GM18868 (cell line): Measurements from ENCODE around the gene HPCA.

Source experiments
- ATAC-seq: cut with Tn5 transposase; IDR thresholded peaks from one replicate; pipeline ENCODE4 v1.9.1; 2021; ENCODE audit warnings: mild to moderate bottlenecking, moderate library complexity; ENCODE audit not compliant: unreplicated experiment

Gene HPCA

GRCh38 chr1:32870615-32871363 lies 15.5 kb upstream of the HPCA start, which contains the start of gene FNDC5:
Gene FNDC5 (minus strand): TSS chr1:32870912.
- no peak for ATAC-seq

GRCh38 chr1:32871364-32872191 lies 14.7 kb upstream of the HPCA start:
- no peak for ATAC-seq

- ATAC-seq, result no peak
These were observed 14.2 kb upstream of the HPCA start for GRCh38 chr1:32872192-32872460.

GRCh38 chr1:32873484-32873883 lies 12.8 kb upstream of the HPCA start:
- ATAC-seq, result no peak

- no peak for ATAC-seq
These were observed 11.2 kb upstream of the HPCA start for GRCh38 chr1:32874860-32875752.

- ATAC-seq, result no peak
These were observed 9.7 kb upstream of the HPCA start for GRCh38 chr1:32876341-32877210.

- no peak for ATAC-seq
These were observed 8.8 kb upstream of the HPCA start for GRCh38 chr1:32877211-32878110.

GRCh38 chr1:32878183-32878582 lies 8.1 kb upstream of the HPCA start:
- ATAC-seq, result no peak

GRCh38 chr1:32878637-32879041 lies 7.7 kb upstream of the HPCA start:
- no peak for ATAC-seq

GRCh38 chr1:32881291-32881690 lies 5.0 kb upstream of the HPCA start:
- ATAC-seq, result no peak

- no peak for ATAC-seq
These were observed 4.1 kb upstream of the HPCA start for GRCh38 chr1:32881871-32882850.

- no peak for ATAC-seq
These were observed 2.8 kb upstream of the HPCA start for GRCh38 chr1:32883338-32884031.

GRCh38 chr1:32884032-32884372 lies 2.3 kb upstream of the HPCA start:
- no peak for ATAC-seq

GRCh38 chr1:32884726-32885125 lies 1.6 kb upstream of the HPCA start:
- no peak for ATAC-seq

GRCh38 chr1:32885676-32886003 lies 651 bp upstream of the HPCA start:
- ATAC-seq, result no peak

GRCh38 chr1:32886828-32887414 lies 630 bp downstream of the HPCA start:
- ATAC-seq, result no peak

- no peak for ATAC-seq
These were observed 1.3 kb downstream of the HPCA start for GRCh38 chr1:32887623-32888022.

- no peak for ATAC-seq
These were observed 1.8 kb downstream of the HPCA start for GRCh38 chr1:32888134-32888533.
